Measurements from ENCODE around the gene ATF4.
"Not testable (repeated sequence)": the region's sequence is repeated elsewhere in the genome, so short reads cannot be mapped to it uniquely, and the experiment has no call there.

ATF4 gene

DNA sequence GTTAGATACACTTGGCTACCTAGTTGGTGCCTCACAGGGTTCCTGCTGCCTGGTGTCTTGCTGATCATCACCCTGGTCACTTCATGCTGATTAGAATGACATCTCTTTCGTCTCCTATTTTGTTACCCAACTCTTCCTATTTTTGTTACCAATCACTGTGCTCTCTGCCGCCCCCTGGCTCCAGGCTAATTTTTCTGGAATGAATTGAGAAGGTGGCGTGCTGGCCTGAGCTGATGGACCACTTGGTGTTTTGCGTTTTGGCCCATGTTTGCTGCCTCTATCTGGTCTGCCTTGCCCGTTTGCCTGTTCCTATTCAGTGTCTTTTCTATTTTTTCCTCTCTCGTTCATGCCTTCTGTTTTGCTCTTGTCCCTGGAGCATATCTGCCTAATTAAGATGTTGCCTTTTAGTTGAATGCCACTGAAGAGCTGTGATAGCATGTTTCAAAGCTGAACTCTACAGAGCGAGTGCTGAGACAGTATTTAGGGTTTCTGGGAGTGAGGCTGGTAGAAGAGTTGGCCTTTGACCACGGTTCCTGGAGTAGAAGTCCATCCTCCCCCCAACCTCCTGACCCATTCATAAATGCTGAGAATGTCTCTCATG, 5.9 kb upstream of the ATF4 start:
- DNase-seq = peak; percentile 58

DNA sequence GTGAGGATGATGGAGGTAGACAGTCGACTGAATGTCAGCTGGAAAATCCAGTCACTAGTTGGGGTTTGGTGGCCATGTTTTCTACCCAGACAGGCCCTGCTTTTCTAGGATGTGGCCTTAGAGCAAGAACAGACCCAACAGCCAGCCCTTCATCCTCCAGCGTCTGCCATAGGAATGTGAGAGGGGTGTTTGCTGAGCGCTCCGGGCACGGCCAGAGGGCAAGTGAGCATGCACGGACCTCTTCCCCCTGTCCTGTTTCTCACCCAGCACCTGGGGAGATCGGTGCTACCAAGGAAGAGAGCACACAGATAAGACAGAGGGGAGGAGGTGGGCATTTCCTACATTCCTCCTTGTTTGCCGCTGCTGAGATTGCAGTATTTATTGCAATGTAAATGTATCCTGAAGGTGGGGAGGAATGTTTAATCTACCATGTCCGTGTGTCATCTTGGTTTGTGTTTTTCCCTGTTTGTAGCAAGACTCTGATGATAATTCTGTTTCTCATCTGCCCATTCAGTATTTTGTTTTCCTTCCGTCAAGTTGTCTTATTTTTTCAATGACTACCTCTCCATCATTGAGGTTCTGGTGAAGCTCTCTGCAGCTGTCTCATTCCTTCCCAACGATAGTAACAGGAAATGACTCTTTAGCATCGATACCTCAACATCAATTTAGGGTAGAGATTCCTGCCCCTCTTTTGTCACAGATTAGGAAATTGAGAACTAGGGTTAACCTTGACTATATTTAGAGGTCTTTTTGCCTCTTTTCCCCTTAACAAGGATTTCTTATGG, 4.9 kb upstream of the ATF4 start:
- no peak for DNase-seq

DNA sequence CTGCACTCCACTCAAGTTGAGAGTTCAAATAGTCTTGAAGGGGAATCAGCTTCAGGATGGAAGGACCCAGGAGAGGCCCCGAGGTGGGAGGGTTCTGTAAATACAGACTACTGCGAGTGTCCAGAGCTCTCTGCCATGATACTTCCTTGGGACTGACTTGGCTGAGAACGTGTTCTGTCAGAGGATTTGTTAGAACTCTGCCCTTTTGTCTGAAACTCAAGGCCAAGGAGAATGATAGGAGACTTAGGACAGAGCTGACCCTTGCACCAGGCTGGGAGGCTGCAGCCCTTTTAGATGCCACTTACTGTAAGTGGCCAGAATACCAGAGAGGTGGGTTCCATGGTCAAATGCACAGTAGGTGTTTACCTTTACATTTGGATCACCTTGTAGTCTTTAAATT, 2.9 kb upstream of the ATF4 start:
- no peak for DNase-seq

DNA sequence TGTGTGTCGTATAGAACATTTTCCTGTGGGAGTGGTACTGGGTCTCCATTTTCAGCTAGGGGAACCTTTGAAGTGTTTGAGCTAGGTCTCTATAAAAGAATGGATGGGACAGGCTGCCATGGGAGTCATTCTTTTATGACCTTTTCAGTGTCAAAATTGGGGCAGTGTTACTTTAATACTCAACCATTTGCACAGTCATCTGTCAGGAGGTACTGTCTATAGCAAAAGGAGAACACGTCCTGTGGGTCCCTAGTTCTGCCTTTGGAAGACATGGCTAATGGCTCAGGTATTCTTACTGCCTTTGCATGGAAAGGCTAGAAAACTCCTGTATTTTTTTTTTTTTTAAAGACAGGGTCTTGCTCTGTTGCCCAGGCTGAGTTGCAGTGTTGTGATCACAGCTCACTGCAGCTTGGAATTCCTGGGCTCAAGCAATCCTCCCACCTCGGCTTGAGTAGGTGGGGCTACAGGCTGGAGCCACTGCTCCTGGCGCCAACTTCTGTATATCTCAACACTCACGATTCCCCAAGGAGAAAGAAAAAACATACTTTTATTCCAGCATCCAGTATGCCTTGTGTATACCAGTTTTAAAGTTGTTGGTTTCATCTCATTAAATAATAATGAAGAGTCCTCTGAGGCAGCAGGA, 2.1 kb upstream of the ATF4 start:
- DNase-seq = no peak

DNA sequence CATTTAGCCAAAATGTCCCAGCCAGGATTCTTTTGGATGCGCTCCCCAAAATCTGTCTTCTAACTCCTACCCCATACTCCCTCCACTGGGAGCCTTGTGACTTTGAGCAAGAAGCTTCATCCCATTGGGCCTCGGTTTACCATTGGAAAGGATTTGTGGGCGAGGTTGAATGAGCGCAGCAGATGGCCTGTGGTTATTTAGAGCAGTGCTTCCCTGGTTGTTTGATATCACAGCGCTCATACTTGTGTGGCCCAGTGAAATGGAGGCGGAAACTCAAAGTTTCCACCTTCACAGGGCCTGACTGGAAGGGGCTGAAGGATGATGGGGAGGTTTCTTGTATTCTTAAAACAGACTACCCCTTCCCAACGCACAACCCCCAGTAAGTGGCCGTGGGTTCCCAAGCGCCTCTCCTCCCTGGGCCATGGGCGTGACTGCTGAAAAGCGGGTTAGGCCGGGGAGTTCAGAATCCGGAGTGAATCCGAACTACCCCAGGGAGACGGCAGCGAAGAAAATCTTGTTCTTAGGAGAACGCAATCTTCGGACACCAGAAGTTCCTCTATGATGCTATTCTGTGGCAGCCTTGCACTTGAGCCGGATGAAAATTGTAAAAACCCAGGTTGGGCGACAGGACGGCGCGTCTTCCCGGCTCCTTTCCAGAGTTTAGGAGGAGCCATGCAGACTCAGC, 1.2 kb upstream of the ATF4 start:
- peak; percentile 40 for DNase-seq

GRCh38 chr22:39519681-39520225, 609 bp upstream of the ATF4 start:
- DNase-seq = peak; percentile 96

- DNase-seq = not testable (repeated sequence)
These were observed 934 bp downstream of the ATF4 start for GRCh38 chr22:39521106-39521885.

- not testable (repeated sequence) for DNase-seq
These were observed 1.7 kb downstream of the ATF4 start for GRCh38 chr22:39522091-39522490.

- peak; percentile 27 for DNase-seq
These were observed 2.4 kb downstream of the ATF4 start for GRCh38 chr22:39522567-39523300.

- DNase-seq = no peak
These were observed 3.9 kb downstream of the ATF4 start for GRCh38 chr22:39524089-39524752.

GRCh38 chr22:39524753-39525657, 4.6 kb downstream of the ATF4 start:
- DNase-seq = no peak

DNA sequence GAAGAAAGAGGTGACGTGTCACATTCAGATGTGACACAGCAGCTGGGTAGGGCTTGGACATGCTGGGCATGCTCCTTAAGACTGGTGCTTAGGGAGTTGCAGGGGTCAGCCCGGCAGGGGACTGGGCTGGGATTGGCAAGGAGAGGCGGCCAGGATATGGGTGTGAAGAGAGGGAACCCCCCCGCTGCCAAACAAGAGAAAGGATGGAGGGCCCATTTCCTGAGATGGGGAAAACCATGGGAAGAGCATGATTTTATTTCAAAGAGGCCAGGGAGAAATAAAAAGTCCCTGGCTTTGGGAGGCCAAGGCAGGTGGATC, 5.3 kb downstream of the ATF4 start:
- DNase-seq = no peak

DNA sequence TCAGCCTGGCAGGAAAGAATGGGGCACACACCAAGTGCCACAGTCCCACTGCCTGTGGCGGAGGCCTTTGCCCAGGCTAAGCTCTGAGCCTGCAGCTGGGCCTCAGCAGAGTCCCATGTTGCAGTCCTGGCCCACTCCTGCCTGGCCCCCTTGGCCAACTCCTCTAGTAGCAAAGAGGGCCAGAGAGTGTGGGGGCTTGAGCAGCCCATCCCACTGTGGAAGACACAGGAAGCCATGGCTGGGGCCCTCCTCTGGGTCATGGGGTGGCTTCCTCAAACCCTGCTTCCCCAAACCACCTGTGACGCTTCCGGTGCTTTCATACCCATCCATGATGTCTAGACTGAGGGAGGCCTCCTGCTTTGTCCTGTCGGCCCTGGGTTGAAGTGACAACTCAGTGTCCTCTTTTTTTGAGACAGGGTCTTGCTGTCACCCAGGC, 6.4 kb downstream of the ATF4 start:
- no peak for DNase-seq

GRCh38 chr22:39527481-39527961, 7.2 kb downstream of the ATF4 start:
- no peak for DNase-seq

GRCh38 chr22:39528080-39528661, 7.8 kb downstream of the ATF4 start:
- DNase-seq = no peak

DNA sequence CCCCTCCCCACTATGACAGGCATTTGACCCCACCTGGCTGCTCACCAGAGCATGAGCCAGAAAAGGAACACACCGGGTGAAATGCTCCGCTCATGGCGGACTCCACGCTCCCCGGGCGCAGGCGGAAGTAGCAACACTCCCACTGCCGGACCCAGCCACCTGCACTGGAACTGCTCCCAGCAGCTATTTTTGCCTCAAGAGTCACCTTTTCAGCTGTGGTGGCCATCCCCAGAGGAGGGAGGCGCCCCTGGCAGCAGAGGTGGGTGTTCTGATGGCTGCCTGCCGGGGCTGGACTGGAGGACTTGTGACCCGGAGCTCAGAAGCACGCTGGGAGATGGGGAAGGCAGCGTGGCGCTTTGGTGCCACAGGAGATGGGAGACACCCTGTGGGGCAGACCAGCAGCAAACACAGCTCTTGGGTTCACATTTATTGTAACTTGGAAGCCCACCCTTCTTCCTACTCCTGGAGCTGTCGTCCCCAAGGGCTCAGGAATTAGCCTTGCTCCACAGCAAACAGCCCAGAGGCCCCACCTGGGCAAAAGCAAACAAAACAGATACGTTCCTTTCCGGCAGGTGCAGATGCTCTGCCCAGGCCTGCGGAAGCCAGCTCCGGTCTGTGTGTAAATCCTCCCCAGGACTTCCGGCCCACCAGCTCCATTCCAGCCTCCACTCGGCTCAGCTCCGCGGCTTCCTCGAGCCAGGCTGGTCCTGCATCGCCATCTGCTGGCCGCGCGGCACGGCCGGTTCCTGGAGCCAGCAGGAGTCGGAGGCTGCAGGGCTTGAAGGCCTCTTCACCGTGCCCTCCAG, 8.5 kb downstream of the ATF4 start:
- peak; percentile 91 for DNase-seq

DNA sequence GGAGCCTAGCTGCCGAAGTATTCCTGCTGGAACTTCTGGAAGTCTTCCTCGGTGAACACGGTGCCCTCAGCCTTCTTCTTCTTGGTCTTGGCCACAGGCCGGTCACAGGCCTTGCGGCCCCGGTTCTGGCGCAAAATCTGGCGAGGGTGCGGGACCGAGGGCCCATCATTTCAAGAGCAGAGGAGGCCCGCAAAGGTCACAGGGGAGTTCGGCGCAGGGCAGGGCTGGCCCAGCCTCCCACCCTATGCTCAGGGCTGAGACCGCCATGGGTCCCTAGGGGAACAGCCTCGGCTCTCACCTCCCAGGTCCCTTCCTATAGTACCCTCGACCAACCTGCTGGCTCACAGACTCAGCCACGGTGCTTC, 9.1 kb downstream of the ATF4 start:
- DNase-seq = no peak

DNA sequence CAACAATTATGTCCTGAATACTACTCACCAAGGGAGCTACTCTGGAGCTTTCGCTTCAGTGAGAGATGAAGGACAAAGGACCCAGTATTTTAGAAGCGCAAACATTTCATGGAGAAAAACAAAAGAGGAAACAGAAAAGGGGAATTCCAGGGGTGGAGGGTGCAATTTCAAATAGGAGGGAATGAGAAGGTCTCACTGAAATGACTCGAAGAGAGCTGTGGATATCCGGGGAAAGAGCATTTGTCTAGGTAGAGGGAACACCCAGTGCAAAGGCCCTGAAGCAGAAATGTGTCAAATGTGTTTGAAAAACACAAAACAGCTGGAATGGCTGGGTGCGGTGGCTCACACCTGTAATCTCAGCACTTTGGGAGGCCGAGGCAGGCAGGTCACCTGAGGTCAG, 9.8 kb downstream of the ATF4 start:
- DNase-seq = no peak

Data from activated naive CD4-positive, alpha-beta T cell treated with Interleukin-2 at 50 U/mL for 16 hours (primary cell).